A549 (cell line): ENCODE data around the gene CCDC190.

Experiments
- CTCF ChIP-seq: fragments of >200 bp; sonication (Bioruptor Twin); formaldehyde crosslinking; IDR thresholded peaks from 3 replicates; pipeline ENCODE4 v1.5.1; 2016
- ELK1 ChIP-seq: fragments of 150-350 bp; IDR thresholded peaks from 2 replicates; pipeline ENCODE4 v1.6.1; 2014; ENCODE audit warnings: low read depth, mild to moderate bottlenecking, low read length
- RFX5 ChIP-seq: fragments of 450-650 bp; IDR thresholded peaks from 2 replicates; pipeline ENCODE4 v1.7.1; 2014; ENCODE audit warnings: antibody characterized with exemption, mild to moderate bottlenecking, moderate library complexity

DNA sequence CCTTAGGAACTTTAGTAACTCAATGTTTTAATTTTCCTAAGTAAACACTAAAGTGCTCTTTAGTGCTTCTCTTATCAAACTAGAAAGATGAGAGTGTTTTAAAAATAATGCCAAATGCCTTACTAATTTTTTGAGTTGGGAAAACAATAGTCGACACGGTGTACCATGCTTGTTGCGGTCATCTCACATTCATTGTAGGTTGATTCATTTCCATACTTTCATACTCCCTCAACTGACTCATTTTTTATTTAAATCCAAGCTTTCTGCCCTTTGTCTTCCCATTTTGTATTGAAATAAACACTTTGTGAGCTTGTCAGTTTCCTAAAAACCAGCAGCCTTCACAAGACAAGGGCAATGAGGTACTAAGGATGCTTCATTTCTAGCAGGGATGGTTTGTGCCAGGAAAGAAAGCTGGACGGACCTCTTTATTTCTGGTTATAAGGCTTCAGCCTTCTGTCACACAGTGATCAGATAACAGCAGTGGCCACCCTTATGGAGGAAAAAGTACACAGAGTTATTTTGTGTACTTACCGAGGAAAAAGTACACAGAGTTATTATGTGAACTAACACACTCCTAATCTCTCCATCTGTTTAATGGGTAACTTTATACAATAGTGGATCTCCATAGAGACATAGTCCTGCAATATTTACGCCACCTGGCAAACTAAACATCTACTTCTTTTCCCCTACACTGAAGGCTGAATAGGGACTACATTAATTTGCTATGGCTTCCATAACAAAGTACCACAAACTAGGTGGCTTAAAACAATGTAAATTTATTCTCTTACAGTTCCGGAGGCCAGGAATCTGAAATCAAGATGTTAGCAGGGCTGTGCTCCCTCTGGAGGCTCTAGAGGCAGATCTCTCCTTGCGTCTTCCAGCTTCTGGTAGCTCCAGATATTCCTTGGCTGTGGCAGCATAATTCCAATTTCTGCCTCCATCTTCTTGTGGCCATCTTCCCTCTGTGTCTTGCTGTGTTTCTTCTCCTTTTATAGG is 13.0 kb upstream of the CCDC190 start:
- TF ChIP-seq CTCF (no peak), RFX5 (no peak), ELK1 (no peak)
